A549 (cell line): ENCODE measurements around the gene MTHFSD. TPM values are rescaled to one million over a fixed set of nuclear protein-coding genes. Genes with fewer than 3 reads are reported as not detected.

Experiments
- ATAC-seq, 2 experiments: fragments of 200-7000 bp in 1 of 2; fragments of >200 bp in 1 of 2; cut with Nextera tagmentation in 1 of 2; cut with Tn5 transposase in 1 of 2; 3 replicates each; pipeline versions ENCODE4 v1.8.0 to v1.9.1; 2018 to 2020; ENCODE audit warnings: mild to moderate bottlenecking in 1 of 2, moderate library complexity in 1 of 2
- CTCF ChIA-PET: fragments of 300-600 bp; sonication (Branson Sonifier 250); formaldehyde crosslinking; extraction: SDS; loops from one replicate; lab custom pipeline; 2021; ENCODE audit warnings: antibody characterized with exemption, inconsistent platforms; lab: Yijun Ruan, JAX
- POLR2A ChIA-PET: fragments of 350-600 bp; formaldehyde crosslinking; extraction: SDS; loops from one replicate; lab custom pipeline; 2021; ENCODE audit warnings: antibody characterized with exemption, inconsistent platforms; lab: Yijun Ruan, JAX
- DNase-seq, 2 experiments: peaks; one replicate each; pipeline versions ENCODE4 v3.0.0 to v3.0.0-alpha.2; 2011 to 2016; ENCODE audit warnings: low read depth in 1 of 2, low spot score in 1 of 2
- FAIRE-seq: peaks from 2 replicates; lab custom pipeline; 2011; peaks lifted over from hg19 to GRCh38; lab: Jason Lieb, UNC
- H3K27ac ChIP-seq, 2 experiments: fragments of >200 bp; sonication (Bioruptor Twin); formaldehyde crosslinking; 3 replicates each; pipeline ENCODE4 v1.5.1; 2016 to 2017
- H3K4me1 ChIP-seq: fragments of >200 bp; sonication (Bioruptor Twin); formaldehyde crosslinking; 3 replicates; pipeline ENCODE4 v1.6.1; 2016
- H3K4me2 ChIP-seq: fragments of >200 bp; sonication (Bioruptor Twin); formaldehyde crosslinking; 3 replicates; pipeline ENCODE4 v1.6.1; 2016
- H3K4me3 ChIP-seq: fragments of >200 bp; sonication (Bioruptor Twin); formaldehyde crosslinking; 3 replicates; pipeline ENCODE4 v1.5.1; 2016
- H3K9me3 ChIP-seq: fragments of >200 bp; sonication (Bioruptor Twin); formaldehyde crosslinking; 3 replicates; pipeline ENCODE4 v1.6.1; 2016
- ATOH8 ChIP-seq: fragments of 250-450 bp; sonication (Bioruptor Pico); IDR thresholded peaks from 2 replicates; pipeline ENCODE4 v1.5.0; 2020; ENCODE audit warnings: low read depth, mild to moderate bottlenecking, moderate library complexity
- BHLHE40 ChIP-seq: IDR thresholded peaks from 2 replicates; pipeline ENCODE4 v1.6.1; 2012; ENCODE audit warnings: low read depth, low read length, inconsistent platforms
- CEBPB ChIP-seq, 2 experiments: fragments of >200 bp in 1 of 2; sonication (Bioruptor Twin) in 1 of 2; formaldehyde crosslinking in 1 of 2; IDR thresholded peaks; 2 replicates each; pipeline ENCODE4 v1.6.1; 2012 to 2016
- CHD2 ChIP-seq: fragments of 150-350 bp; IDR thresholded peaks from 2 replicates; pipeline ENCODE4 v1.6.1; 2014; ENCODE audit warnings: low read length; ENCODE audit not compliant: partially characterized antibody
- CTCF ChIP-seq: fragments of >200 bp; sonication (Bioruptor Twin); formaldehyde crosslinking; IDR thresholded peaks from 3 replicates; pipeline ENCODE4 v1.5.1; 2016
- E2F6 ChIP-seq: IDR thresholded peaks from 2 replicates; pipeline ENCODE4 v1.6.1; 2012; ENCODE audit warnings: low read depth, borderline replicate concordance
- EP300 ChIP-seq, 2 experiments: fragments of >200 bp; sonication (Bioruptor Twin); formaldehyde crosslinking; IDR thresholded peaks; 2 replicates in 1 of 2; 3 replicates in 1 of 2; pipeline ENCODE4 v1.6.1; 2016 to 2017
- FOSB ChIP-seq: fragments of 250-450 bp; sonication (Bioruptor Pico); IDR thresholded peaks from 2 replicates; pipeline ENCODE4 v1.5.0; 2020; ENCODE audit warnings: mild to moderate bottlenecking, moderate library complexity
- FOSL2 ChIP-seq, 2 experiments: fragments of 450-650 bp in 1 of 2; fragments of >200 bp in 1 of 2; sonication (Bioruptor Twin) in 1 of 2; formaldehyde crosslinking; IDR thresholded peaks; 2 replicates each; pipeline versions ENCODE4 v1.5.0 to v1.6.1; 2016 to 2020; ENCODE audit warnings: mild to moderate bottlenecking in 1 of 2, moderate library complexity in 1 of 2
- HMGXB4 ChIP-seq: fragments of 250-450 bp; sonication (Bioruptor Pico); IDR thresholded peaks from 2 replicates; pipeline ENCODE4 v1.5.0; 2021; ENCODE audit warnings: mild to moderate bottlenecking, moderate library complexity, borderline replicate concordance
- HOXB5 ChIP-seq: fragments of 250-450 bp; sonication (Bioruptor Pico); IDR thresholded peaks from 2 replicates; pipeline ENCODE4 v1.5.0; 2020; ENCODE audit warnings: mild to moderate bottlenecking, moderate library complexity
- JUNB ChIP-seq: fragments of >200 bp; sonication (Bioruptor Twin); formaldehyde crosslinking; IDR thresholded peaks from 2 replicates; pipeline ENCODE4 v1.6.1; 2016
- KDM1A ChIP-seq: fragments of 200-600 bp; sonication (generic); IDR thresholded peaks from 2 replicates; pipeline ENCODE4 v1.6.1; 2016; ENCODE audit warnings: low read depth, mild to moderate bottlenecking
- PBX3 ChIP-seq: IDR thresholded peaks from 2 replicates; pipeline ENCODE4 v1.6.1; 2012
- POLR2A ChIP-seq: IDR thresholded peaks from 2 replicates; pipeline ENCODE4 v1.6.1; 2012; ENCODE audit warnings: mild to moderate bottlenecking, low read length
- RAD21 ChIP-seq, 2 experiments: fragments of >200 bp in 1 of 2; sonication (Bioruptor Twin) in 1 of 2; formaldehyde crosslinking in 1 of 2; IDR thresholded peaks in 1 of 2; conservative IDR thresholded peaks in 1 of 2; 2 replicates in 1 of 2; 3 replicates in 1 of 2; pipeline ENCODE4 v1.6.1; 2012 to 2018; ENCODE audit warnings: inconsistent platforms in 1 of 2
- RFX5 ChIP-seq: fragments of 450-650 bp; IDR thresholded peaks from 2 replicates; pipeline ENCODE4 v1.7.1; 2014; ENCODE audit warnings: antibody characterized with exemption, mild to moderate bottlenecking, moderate library complexity
- ZNF302 ChIP-seq: fragments of 250-450 bp; sonication (Bioruptor Pico); IDR thresholded peaks from 2 replicates; pipeline ENCODE4 v1.9.0; 2021; ENCODE audit warnings: inconsistent platforms, mild to moderate bottlenecking, moderate library complexity
- WGBS: methylation state at CpG from one replicate; pipeline ENCODE4 v1.1.6; 2017; ENCODE audit errors: missing lambda C conversion rate; 5-methylcytosine and 5-hydroxymethylcytosine counted together
- polyA plus RNA-seq, 4 experiments: library from polyadenylated mRNA; depleted of rRNA in 3 of 4; stranded (reverse); fragments of >200 nt; fragmentation: RNase III in 1 of 4; extraction: RNeasy Plus Mini Kit Qiagen cat#74134 plus additional on column Dnase treatment in 1 of 4; gene quantifications; 2 replicates in 3 of 4; 3 replicates in 1 of 4; pipeline ENCODE4 v1.2.3, GENCODE V29; 2011 to 2017

The MTHFSD gene
- polyA plus RNA-seq, 2 of the 4 experiments (the other 2 are of a cell fraction) = 13.1 to 16.9 TPM

GRCh38 chr16:86580063-86580790 lies 25.2 kb upstream of the MTHFSD start:
- Histone ChIP-seq H3K4me3 (no peak overlapping the region), H3K9me3 (no peaks in the 10 kb centered on the region), H3K27ac (no peak overlapping the region), H3K4me1 (peaks cover 15% of the 10 kb centered on the region), H3K4me2 (no peak overlapping the region)
- DNase-seq = no peak
- TF ChIP-seq ZNF302 (CRISPR knock-in tag) (no peak), E2F6 (no peak), HMGXB4 (CRISPR knock-in tag) (no peak), CHD2 (no peak), POLR2A (no peak), RFX5 (no peak), CEBPB (IDR thresholded peaks at IDR 0.05) (no peak), FOSL2 (IDR thresholded peaks at IDR 0.05) (no peak), FOSL2 (CRISPR knock-in tag; IDR thresholded peaks at IDR 0.05) (no peak), BHLHE40 (no peak), KDM1A (no peak), JUNB (no peak), FOSB (CRISPR knock-in tag) (no peak), EP300 (IDR thresholded peaks at IDR 0.05) (no peak), RAD21 (conservative IDR thresholded peaks at IDR 0.05 in 1 of 2, IDR thresholded peaks at IDR 0.05 in 1 of 2) (no peak), HOXB5 (CRISPR knock-in tag) (no peak), PBX3 (no peak), CTCF (no peak), ATOH8 (CRISPR knock-in tag) (no peak)
- CTCF ChIA-PET = interaction anchor here (1.5 to 1.8 kb wide), 2 partner anchors 16 to 482 kb away, joined by 9 read pairs; no protein-coding TSS in a partner anchor
- POLR2A ChIA-PET = no interaction called here
- no peak for ATAC-seq
- 85% methylated on average over 19 of the region's 19 CpGs for WGBS
- FAIRE-seq = no peak
